Activated CD8-positive, alpha-beta T cell treated with anti-CD3 and anti-CD28 coated beads, Interleukin-2, amount 10 ng/mL, durations not matched to agents 7 days and 5 days (primary cell): Measurements from ENCODE around the gene GRPEL2. TPM values are rescaled to one million over a fixed set of nuclear protein-coding genes. Genes with fewer than 3 reads are reported as not detected.
A peak's percentile ranks its signal among the peaks of the same experiment; 100 is the strongest.

ENCODE experiments used
- ATAC-seq: fragments of 150-1000 bp; cut with Tn5 transposase; one replicate; pipeline ENCODE4 v1.10.0; 2021; ENCODE audit warnings: moderate library complexity
- CTCF ChIA-PET: fragments of 350-600 bp; sonication (Branson Sonifier 250); formaldehyde crosslinking; loops from one replicate; lab custom pipeline; 2021; ENCODE audit warnings: antibody characterized with exemption; lab: Charles Lee
- POLR2A ChIA-PET: fragments of 350-600 bp; sonication (Branson Sonifier 250); formaldehyde crosslinking; loops from one replicate; lab custom pipeline; 2021; ENCODE audit warnings: antibody characterized with exemption; lab: Charles Lee
- DNase-seq: peaks from one replicate; pipeline ENCODE4 v3.0.0-alpha.2; 2020
- H3K27ac Mint-ChIP-seq: one replicate; pipeline ENCODE4 v1.8.0; 2021; ENCODE audit warnings: mild to moderate bottlenecking, mixed read lengths
- H3K27me3 Mint-ChIP-seq: one replicate; pipeline ENCODE4 v1.8.0; 2021; ENCODE audit warnings: low read depth, mixed read lengths
- H3K36me3 Mint-ChIP-seq: one replicate; pipeline ENCODE4 v1.8.0; 2021; ENCODE audit warnings: low read depth, mixed read lengths
- H3K4me1 Mint-ChIP-seq: one replicate; pipeline ENCODE4 v1.8.0; 2021; ENCODE audit warnings: low read depth, mixed read lengths
- H3K4me3 Mint-ChIP-seq: one replicate; pipeline ENCODE4 v1.8.0; 2021; ENCODE audit warnings: mild to moderate bottlenecking, mixed read lengths
- H3K9me3 Mint-ChIP-seq: one replicate; pipeline ENCODE4 v1.8.0; 2022; ENCODE audit warnings: mixed read lengths; ENCODE audit not compliant: insufficient read depth
- total RNA-seq, 2 experiments: library from RNA; stranded (reverse); gene quantifications; one replicate each; pipeline ENCODE4 v1.2.3, GENCODE V29; 2021

Gene GRPEL2
- total RNA-seq, 2 experiments from 2014 or later = 29.9 to 30.0 TPM

DNA sequence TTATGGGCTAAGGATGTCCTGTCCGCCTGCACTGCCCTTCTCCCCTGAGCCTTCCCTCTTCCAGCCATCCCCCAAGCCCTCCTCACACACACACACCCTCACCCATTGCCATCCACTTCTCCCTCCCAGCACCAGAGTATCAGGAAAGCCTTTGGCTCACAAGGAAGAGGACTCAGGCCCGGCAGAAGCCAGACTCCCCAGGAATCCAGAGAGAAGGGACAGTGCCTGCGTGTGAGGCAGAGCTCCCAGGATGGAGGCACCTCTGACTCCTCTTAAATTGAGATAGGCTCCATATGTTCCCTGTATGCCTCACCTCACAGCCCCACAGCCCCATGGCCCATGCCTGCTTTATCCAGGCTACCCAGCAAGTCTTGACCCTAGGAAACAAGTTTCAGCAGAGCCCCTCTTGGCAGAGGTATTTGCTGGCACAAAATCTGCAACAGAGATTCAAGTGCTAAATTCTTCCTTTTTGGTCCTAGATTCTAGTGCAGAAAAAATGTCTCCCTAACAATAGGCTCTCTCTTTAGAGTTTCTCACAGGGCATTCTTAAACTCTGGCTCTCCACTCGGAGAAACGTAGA, 33.0 kb downstream of the GRPEL2 start:
- ChIA-PET POLR2A (no interaction called here), CTCF (interaction anchor here (1.1 kb wide), 1 partner anchor 11 kb away, joined by 3 read pairs; no protein-coding TSS in a partner anchor)
- H3K27me3 Mint-ChIP-seq = no peaks in the 10 kb centered on the region
- H3K9me3 Mint-ChIP-seq = no peaks in the 10 kb centered on the region
- no peaks in the 10 kb centered on the region for H3K36me3 Mint-ChIP-seq
- H3K4me1 Mint-ChIP-seq = no peaks in the 10 kb centered on the region
- H3K4me3 Mint-ChIP-seq = no peak overlapping the region
- H3K27ac Mint-ChIP-seq = no peak overlapping the region
- ATAC-seq (no peak), DNase-seq (no peak)

DNA sequence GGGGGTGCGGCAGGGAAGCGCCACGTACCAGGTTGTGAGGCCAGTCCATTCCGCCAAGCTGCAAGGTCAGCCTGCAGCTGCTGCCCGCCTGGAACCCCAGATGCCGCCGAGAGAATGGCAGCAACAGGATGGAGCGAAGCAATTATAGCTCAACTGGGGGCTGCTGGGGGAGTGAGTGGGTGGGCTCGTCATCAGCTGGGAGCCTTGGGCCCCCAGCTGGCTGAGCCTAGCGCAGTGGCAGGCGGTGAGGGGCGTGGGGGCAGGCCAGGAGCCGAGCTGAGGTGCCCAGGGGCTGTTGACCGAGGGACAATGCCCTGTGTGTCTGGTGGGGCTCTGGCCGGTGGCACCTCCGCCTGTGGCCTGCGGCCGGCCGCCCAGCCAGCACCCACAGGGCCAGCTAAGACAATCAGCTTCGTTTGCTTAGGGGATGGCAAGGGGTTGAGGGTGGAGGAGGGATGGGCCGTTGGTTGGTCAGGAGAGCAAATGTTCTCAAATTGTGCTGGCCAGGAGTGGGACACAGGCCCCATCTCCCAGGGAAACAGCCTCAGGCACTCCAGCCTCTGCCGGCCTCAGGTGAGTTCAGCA, 34.0 kb downstream of the GRPEL2 start, which contains the start of gene IL17B:
IL17B (minus strand) TSS at position 116 of the 585 bp plus-strand sequence; CDS start at position 49, 67 bp downstream.
- ATAC-seq (no peak), DNase-seq (no peak)
- no peaks in the 10 kb centered on the region for H3K36me3 Mint-ChIP-seq
- ChIA-PET CTCF (interaction anchor here (1.0 to 1.5 kb wide), 3 partner anchors 10 to 186 kb away, joined by 4 read pairs; no protein-coding TSS in a partner anchor), POLR2A (no interaction called here)
- no peak within 1 kb of the TSS for H3K4me3 Mint-ChIP-seq
- H3K27me3 Mint-ChIP-seq = no peaks in the 10 kb centered on the region
- H3K27ac Mint-ChIP-seq = no peak within 1 kb of the TSS
- no peaks in the 10 kb centered on the region for H3K9me3 Mint-ChIP-seq
- no peaks in the 10 kb centered on the region for H3K4me1 Mint-ChIP-seq

DNA sequence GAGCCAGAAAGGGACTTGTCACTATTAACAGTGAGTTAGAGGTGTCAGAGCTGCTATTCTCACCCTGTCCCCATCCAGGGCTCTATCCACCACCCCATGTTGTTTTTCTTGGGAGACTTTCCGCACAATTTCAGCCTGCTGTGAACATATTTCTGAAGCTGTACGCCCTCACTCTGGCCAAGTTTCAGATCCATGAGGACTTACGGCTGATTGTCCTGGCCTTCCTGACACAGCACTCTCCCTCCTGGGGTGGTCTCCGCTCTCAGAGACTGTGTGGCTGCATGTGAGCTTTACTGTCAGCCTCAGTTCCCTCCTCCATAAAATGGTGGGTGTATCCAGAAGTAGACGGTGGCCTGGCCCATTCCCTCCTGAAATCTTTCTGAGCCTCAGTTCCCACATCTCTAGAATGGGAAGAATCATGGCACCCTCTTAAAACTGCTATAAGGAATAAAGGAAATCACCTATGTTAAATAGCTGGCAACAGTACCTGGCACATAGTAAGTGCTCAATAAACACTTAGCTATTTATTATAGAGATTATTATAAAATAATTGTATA, 34.6 kb downstream of the GRPEL2 start:
- no peak for ATAC-seq
- Mint-ChIP-seq H3K4me1 (no peaks in the 10 kb centered on the region), H3K27me3 (no peaks in the 10 kb centered on the region), H3K9me3 (no peaks in the 10 kb centered on the region), H3K36me3 (no peaks in the 10 kb centered on the region), H3K4me3 (no peak overlapping the region), H3K27ac (no peak overlapping the region)
- no peak for DNase-seq
- CTCF ChIA-PET = interaction anchor here (0.9 to 3.1 kb wide), 6 partner anchors 8 to 185 kb away, joined by 4 to 15 read pairs (median 4); no protein-coding TSS in a partner anchor
- POLR2A ChIA-PET = no interaction called here

DNA sequence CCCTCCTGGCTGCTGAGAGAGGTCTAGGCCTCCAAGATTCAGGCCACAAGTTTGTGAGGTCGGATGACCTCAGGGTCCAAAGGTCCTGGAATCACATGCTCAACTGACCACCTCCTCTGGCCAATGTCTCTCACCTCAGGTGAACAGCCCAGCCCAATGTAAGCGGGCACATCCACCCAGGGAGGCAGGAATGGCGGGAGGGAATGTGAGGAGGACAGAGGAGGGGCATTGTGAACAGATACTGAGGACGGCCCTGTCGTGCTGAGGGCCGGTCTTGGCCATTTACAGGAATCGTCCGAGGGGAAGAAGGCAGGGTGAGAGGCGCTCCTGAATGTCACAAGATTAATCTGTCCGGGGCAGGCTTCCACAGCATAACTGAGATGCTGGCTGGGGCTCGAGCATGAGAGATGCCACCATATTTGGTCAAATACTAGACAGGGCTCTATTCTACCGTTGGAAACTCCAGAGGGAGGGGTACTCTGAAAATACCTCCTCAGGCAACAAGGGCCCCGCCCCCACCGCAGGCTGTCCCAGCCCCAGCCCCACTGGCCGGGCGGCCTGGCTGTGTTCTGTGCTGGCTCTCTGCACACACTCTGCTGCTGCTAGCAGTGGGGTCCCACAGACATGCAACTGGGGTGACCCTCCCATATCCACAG, 35.3 kb downstream of the GRPEL2 start:
- Mint-ChIP-seq H3K36me3 (no peaks in the 10 kb centered on the region), H3K27ac (no peak overlapping the region), H3K4me1 (no peaks in the 10 kb centered on the region), H3K4me3 (no peak overlapping the region), H3K9me3 (no peaks in the 10 kb centered on the region), H3K27me3 (no peaks in the 10 kb centered on the region)
- ATAC-seq (no peak), DNase-seq (no peak)
- CTCF ChIA-PET = interaction anchor here (0.7 to 5.6 kb wide), 17 partner anchors 8 to 195 kb away, joined by 3 to 36 read pairs (median 4); no protein-coding TSS in a partner anchor
- POLR2A ChIA-PET = no interaction called here

DNA sequence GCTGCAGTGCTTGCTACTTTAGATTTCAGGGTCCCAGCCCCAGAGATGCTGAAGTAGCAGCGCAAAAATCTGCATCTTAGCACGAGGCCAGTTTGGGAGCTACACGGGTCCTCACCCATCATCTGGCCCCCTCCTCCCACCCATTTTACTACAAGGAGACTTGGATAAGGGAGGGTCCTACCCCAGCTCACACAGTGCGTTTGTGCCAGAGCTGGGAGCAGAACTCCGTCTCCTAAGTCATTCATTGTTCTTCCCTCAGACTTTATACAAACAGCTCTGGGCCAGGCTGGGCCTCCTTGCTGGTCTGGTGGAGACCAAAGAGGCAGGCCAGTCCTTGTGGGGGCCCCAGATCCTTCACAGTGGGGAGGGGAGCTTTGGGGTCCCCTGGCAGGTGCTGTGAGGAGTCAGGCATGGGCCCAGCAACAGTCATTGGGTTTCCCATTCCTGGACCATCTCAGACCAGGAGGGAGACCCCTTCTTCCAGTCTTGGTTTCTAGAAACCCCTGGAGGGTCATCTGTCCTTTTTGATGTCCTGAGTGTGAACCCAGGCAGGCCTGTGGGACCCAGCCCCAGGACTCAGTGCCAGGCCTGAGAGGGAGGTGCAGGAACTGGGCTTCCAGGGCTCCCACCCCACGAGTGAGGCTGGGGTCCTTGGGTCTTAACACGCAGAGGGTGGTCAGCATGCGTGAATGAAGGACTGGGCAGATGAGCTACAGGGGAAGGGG, 36.1 kb downstream of the GRPEL2 start:
- ChIA-PET CTCF (interaction anchor here (0.6 to 5.6 kb wide), 18 partner anchors 9 to 1877 kb away, joined by 3 to 36 read pairs (median 4); partner anchors contain the start of gene GRPEL2), POLR2A (no interaction called here)
- H3K4me3 Mint-ChIP-seq = no peak overlapping the region
- DNase-seq (no peak), ATAC-seq (no peak)
- H3K36me3 Mint-ChIP-seq = no peaks in the 10 kb centered on the region
- H3K4me1 Mint-ChIP-seq = no peaks in the 10 kb centered on the region
- no peak overlapping the region for H3K27ac Mint-ChIP-seq
- no peaks in the 10 kb centered on the region for H3K27me3 Mint-ChIP-seq
- no peaks in the 10 kb centered on the region for H3K9me3 Mint-ChIP-seq

DNA sequence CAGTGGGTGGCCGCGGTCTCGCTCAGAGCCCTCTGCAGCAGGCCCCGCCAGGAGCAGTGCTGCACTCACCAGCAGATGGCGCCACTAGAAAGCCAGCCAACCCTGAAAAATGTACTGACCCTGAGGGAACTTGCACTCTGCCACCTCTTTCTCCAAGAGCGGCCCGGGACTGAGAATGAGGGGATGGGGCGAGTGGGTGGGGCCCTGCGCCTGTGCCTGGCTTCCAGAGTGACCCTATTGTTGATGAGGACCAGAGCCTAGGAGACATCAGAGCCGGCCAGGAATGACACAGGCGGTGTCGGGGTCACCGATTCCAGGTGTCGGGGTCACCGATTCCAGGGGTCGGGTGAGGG, 36.7 kb downstream of the GRPEL2 start:
- no peaks in the 10 kb centered on the region for H3K9me3 Mint-ChIP-seq
- no peaks in the 10 kb centered on the region for H3K36me3 Mint-ChIP-seq
- peak; percentile 78 for DNase-seq
- no peak overlapping the region for H3K27ac Mint-ChIP-seq
- ATAC-seq = peak; percentile 85
- H3K4me3 Mint-ChIP-seq = no peak overlapping the region
- ChIA-PET CTCF (interaction anchor here (0.6 to 5.6 kb wide), 17 partner anchors 10 to 1876 kb away, joined by 3 to 36 read pairs (median 4); partner anchors contain the start of gene GRPEL2), POLR2A (no interaction called here)
- H3K27me3 Mint-ChIP-seq = peaks cover 2% of the 10 kb centered on the region
- no peaks in the 10 kb centered on the region for H3K4me1 Mint-ChIP-seq

DNA sequence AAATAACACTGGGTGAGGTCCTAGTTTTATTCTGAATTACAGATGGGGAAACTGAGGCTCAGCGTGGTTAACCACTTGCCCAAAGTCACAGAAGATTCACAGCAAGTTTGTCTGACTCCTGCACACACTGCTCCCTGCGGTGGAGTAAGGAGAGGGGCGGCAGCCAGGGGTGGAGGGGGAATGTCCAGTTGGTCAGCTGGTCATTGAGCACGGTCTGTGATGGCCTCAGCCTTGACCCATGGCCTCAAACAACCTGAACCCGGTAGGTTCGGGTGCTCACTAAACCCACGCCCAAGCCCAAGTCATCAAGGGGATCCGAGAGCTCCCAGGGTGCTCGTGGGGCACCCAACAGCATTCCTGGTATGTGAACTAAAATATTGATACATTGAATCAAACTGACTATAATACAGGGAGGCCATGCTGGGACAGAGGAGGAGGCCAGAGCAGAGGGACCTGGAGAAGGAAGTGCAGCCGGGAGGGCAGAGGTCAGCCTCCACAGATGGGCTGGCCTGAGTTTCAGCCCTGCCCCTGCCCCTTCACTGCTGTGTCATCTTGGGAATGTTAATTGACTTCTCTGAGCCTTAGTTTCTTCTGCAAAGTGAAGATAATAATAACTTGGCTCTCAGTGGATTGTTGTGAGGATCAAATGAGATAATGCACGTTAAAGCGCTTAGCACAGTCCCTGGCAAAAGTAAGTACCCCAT, 37.4 kb downstream of the GRPEL2 start:
- no peak for ATAC-seq

DNA sequence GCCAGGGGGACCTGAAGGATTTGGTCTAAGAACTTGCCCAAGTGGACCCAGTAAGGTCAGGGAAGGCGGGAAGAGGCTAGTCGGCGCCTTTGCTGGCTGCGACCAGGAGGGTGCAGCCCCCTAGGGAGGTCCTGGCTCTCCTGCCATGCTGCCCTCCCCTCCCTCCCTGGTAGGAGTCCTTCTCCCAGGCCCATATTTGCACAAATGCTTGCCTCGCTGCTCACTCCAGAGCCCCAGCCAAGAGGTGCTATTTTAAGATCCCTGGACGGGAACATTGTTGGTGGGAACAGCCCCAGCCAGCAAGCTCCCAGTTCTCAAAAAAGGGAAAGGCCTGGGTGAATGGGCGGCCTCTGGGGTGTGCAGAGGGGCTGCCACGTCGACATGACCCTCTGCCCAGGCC, 38.1 kb downstream of the GRPEL2 start:
- no peak for ATAC-seq

More for the DNA sequence above, 37.4 kb downstream of the GRPEL2 start:
- no peak for DNase-seq
- Mint-ChIP-seq H3K27ac (no peak overlapping the region), H3K36me3 (no peaks in the 10 kb centered on the region), H3K9me3 (no peaks in the 10 kb centered on the region), H3K27me3 (peaks cover 5% of the 10 kb centered on the region), H3K4me1 (no peaks in the 10 kb centered on the region), H3K4me3 (no peak overlapping the region)
- POLR2A ChIA-PET = no interaction called here
- CTCF ChIA-PET = interaction anchor here (0.6 to 5.6 kb wide), 11 partner anchors 10 to 182 kb away, joined by 3 to 36 read pairs (median 4); partner anchors contain the start of gene PCYOX1L

DNA sequence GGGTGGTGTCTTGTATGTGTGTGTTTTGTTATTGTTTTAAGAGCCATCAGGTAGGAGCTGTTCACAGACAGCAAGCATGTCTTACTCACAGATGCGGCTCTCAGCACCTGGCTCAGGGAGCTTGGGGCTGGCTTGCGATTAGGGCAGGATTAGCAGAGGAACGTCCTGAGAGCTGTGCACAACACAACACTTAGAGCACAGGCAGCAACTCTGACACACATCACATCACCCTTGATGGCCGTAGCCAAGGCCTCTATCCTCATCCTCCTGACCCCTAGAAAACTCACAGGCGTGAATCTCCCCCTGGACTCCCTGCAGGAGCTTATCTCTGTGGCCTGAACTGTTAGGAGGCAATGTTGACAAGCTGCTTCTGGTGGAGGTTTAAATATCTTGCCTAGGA, 40.9 kb downstream of the GRPEL2 start:
- no peak for ATAC-seq
- ChIA-PET POLR2A (no interaction called here), CTCF (interaction anchor here (1.1 to 5.6 kb wide), 7 partner anchors 10 to 179 kb away, joined by 3 to 36 read pairs (median 3); no protein-coding TSS in a partner anchor)
- Mint-ChIP-seq H3K4me3 (no peak overlapping the region), H3K9me3 (no peaks in the 10 kb centered on the region), H3K4me1 (peaks cover 2% of the 10 kb centered on the region), H3K27ac (no peak overlapping the region), H3K27me3 (peaks cover 5% of the 10 kb centered on the region), H3K36me3 (no peaks in the 10 kb centered on the region)
- DNase-seq = no peak

More for the DNA sequence above, 38.1 kb downstream of the GRPEL2 start:
- Mint-ChIP-seq H3K9me3 (no peaks in the 10 kb centered on the region), H3K4me3 (no peak overlapping the region), H3K4me1 (no peaks in the 10 kb centered on the region), H3K36me3 (no peaks in the 10 kb centered on the region), H3K27ac (no peak overlapping the region), H3K27me3 (peaks cover 5% of the 10 kb centered on the region)
- no peak for DNase-seq
- CTCF ChIA-PET = interaction anchor here (1.5 to 5.6 kb wide), 4 partner anchors 23 to 181 kb away, joined by 4 to 36 read pairs (median 17); no protein-coding TSS in a partner anchor
- POLR2A ChIA-PET = no interaction called here

DNA sequence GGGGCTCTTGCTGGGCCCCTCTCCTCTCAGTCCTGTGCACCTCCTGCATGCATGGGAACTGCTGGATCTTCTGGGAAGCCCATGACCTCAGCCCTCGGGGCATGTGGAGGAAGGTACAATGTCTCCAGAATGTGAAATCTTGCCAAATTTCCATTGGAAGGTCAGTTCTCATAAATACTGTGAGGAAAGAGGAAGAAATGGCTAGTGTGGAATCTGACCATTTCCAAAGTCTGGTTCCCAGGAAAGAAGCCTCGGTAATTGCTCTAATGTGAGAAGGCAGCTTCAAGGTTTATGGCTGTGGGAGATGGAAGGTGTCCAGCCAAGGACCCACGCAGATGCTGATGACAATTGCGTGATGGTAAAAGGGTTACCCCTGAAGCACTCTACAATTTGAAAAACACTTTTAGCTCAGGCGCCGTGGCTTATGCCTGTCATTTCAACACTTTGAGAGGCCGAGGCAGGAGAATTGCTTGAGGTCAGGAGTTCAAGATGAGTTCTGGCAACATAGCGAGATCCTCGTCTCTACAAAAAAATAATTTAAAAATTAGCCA, 41.9 kb downstream of the GRPEL2 start:
- CTCF ChIA-PET = interaction anchor here (1.1 to 2.6 kb wide), 6 partner anchors 11 to 178 kb away, joined by 3 to 12 read pairs (median 4); no protein-coding TSS in a partner anchor

More for the DNA sequence above, 41.9 kb downstream of the GRPEL2 start:
- ATAC-seq (no peak), DNase-seq (no peak)
- H3K27me3 Mint-ChIP-seq = peaks cover 5% of the 10 kb centered on the region
- no peaks in the 10 kb centered on the region for H3K36me3 Mint-ChIP-seq
- peaks cover 2% of the 10 kb centered on the region for H3K4me1 Mint-ChIP-seq
- no peaks in the 10 kb centered on the region for H3K9me3 Mint-ChIP-seq
- H3K4me3 Mint-ChIP-seq = no peak overlapping the region
- H3K27ac Mint-ChIP-seq = no peak overlapping the region
- POLR2A ChIA-PET = no interaction called here
